K562 (cell line): ENCODE measurements around the gene ST7. TPM values are rescaled to one million over a fixed set of nuclear protein-coding genes. Genes with fewer than 3 reads are reported as not detected.

Experiments used
- CBX2 ChIP-seq: fragments of 200-600 bp; sonication (generic); IDR thresholded peaks from one replicate; pipeline ENCODE4 v1.6.1; 2012; ENCODE audit warnings: mild to moderate bottlenecking, low read length, inconsistent platforms; ENCODE audit not compliant: insufficient read depth, poor library complexity, severe bottlenecking
- CHD4 ChIP-seq: fragments of 200-600 bp; sonication (generic); IDR thresholded peaks from 3 replicates; pipeline ENCODE4 v1.6.1; 2012; ENCODE audit warnings: low read depth, mild to moderate bottlenecking, mixed read lengths, low read length, inconsistent platforms; ENCODE audit not compliant: insufficient read depth, insufficient replicate concordance, poor library complexity, severe bottlenecking
- ETV1 ChIP-seq: fragments of 450-650 bp; conservative IDR thresholded peaks from 2 replicates; pipeline ENCODE4 v1.6.1; 2016; ENCODE audit warnings: missing genetic modification characterization, control low read depth, low read depth, missing compliant biosample characterization
- FOSL1 ChIP-seq: fragments of 200-800 bp; sonication (Bioruptor generic); conservative IDR thresholded peaks from 2 replicates; pipeline ENCODE4 v1.6.1; 2016; ENCODE audit warnings: missing genetic modification characterization, missing compliant biosample characterization
- MAFF ChIP-seq: IDR thresholded peaks from 2 replicates; pipeline ENCODE4 v1.6.1; 2012; ENCODE audit warnings: low read length, improper control_type of control experiment
- NEUROD1 ChIP-seq: fragments of 150-350 bp; IDR thresholded peaks from 2 replicates; pipeline ENCODE4 v1.6.1; 2014; ENCODE audit warnings: borderline replicate concordance, low read length, low read depth; ENCODE audit not compliant: partially characterized antibody
- OTX1 ChIP-seq: fragments of 450-650 bp; formaldehyde crosslinking; IDR thresholded peaks from 2 replicates; pipeline ENCODE4 v1.4.0; 2022; ENCODE audit warnings: mild to moderate bottlenecking
- ZEB2 ChIP-seq: fragments of 450-650 bp; IDR thresholded peaks from 2 replicates; pipeline ENCODE4 v1.6.1; 2016
- ZNF263 ChIP-seq: sonication (generic); formaldehyde crosslinking; IDR thresholded peaks from 2 replicates; pipeline ENCODE4 v1.8.0; 2022; ENCODE audit warnings: mild to moderate bottlenecking, missing genetic modification reagents, borderline replicate concordance
- polyA plus RNA-seq, 8 experiments: library from polyadenylated mRNA; depleted of rRNA in 4 of 8; stranded (reverse) in 5 of 8; unstranded in 3 of 8; fragments of >200 nt; fragmentation: Nextera tagmentation in 2 of 8; fragmentation: Illumina TruSeq in 1 of 8; extraction: Ambion mirVana in 2 of 8; extraction: Trizol in 1 of 8; gene quantifications; 2 replicates each; pipeline versions ENCODE4 v1.2.1 to v1.2.3, GENCODE V29; 2011 to 2014; ENCODE audit warnings: inconsistent platforms in 1 of 8, missing spikeins in 1 of 8
- total RNA-seq, 7 experiments: library from RNA; depleted of rRNA in 6 of 7; stranded (reverse); fragments of >200 nt in 6 of 7; fragmentation: Illumina TruSeq in 2 of 7; extraction: Trizol in 2 of 7; gene quantifications; 2 replicates each; pipeline versions ENCODE4 v1.2.1 to v1.2.3, GENCODE V29; 2011 to 2021; ENCODE audit warnings: low replicate concordance in 1 of 7
- TF ChIP-seq, protein P1 (sequence below): sonication (generic); formaldehyde crosslinking; IDR thresholded peaks from 2 replicates; pipeline ENCODE4 v1.8.1; 2023; ENCODE audit warnings: mild to moderate bottlenecking, missing genetic modification reagents
- TF ChIP-seq, protein P2 (sequence below): fragments of 450-650 bp; formaldehyde crosslinking; IDR thresholded peaks from 2 replicates; pipeline ENCODE4 v1.4.0; 2020; ENCODE audit warnings: mild to moderate bottlenecking
- TF ChIP-seq, protein P3 (sequence below), 2 experiments: fragments of 150-350 bp in 1 of 2; IDR thresholded peaks; 2 replicates each; pipeline ENCODE4 v1.6.1; 2012 to 2016; ENCODE audit warnings: low read depth in 2 of 2, low read length in 2 of 2, mild to moderate bottlenecking in 1 of 2, moderate library complexity in 1 of 2
- TF ChIP-seq, protein P4 (sequence below): fragments of 450-650 bp; IDR thresholded peaks from 2 replicates; pipeline ENCODE4 v1.6.1; 2016; ENCODE audit warnings: borderline replicate concordance

The ST7 gene
- total and polyA plus RNA-seq, 9 of the 15 experiments (the other 6 are each of a cell fraction or from before 2014, with no cell fraction given): 23.9 to 56.3 (median 36.9) TPM

DNA sequence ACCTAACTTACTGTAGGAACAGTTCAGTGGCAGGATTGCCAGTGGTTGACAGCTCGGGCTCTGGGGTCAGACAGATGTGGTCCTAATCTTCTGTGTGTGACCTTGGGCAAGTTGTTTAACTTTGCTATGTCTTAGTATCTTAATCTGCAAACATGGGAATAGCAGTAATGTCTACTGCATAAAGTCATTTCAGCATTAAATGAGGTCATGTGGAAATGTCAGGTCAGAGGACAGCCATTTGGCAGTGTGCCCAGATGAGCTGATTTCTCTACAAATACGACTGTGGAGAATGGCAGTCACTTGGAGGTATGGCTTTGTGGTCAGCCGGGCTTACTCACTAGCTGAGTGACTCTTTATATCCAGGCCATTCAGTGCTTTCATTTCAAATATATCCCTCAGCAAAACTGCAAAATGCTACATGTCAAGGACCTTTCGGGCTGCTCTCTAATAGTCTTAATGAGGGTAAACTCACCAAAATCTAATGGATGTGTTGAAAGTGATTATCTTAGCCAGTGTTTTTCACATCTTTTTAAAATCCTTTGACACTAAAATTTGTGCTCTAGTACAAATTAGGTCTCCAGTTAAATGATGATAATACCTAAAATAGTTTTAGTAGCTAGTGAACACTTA is 171.4 kb downstream of the ST7 start (continued):
- TF ChIP-seq ZNF263 (CRISPR knock-in tag) (no peak), CBX2 (no peak), NEUROD1 (peak; percentile 34), ETV1 (tag) (no peak), CHD4 (no peak), FOSL1 (tag) (peak; percentile 93), OTX1 (CRISPR knock-in tag) (no peak), MAFF (peak; percentile 46), ZEB2 (peak; percentile 44; the same call in 1 of the 2 replicates)
- TF ChIP-seq, protein P1, sequence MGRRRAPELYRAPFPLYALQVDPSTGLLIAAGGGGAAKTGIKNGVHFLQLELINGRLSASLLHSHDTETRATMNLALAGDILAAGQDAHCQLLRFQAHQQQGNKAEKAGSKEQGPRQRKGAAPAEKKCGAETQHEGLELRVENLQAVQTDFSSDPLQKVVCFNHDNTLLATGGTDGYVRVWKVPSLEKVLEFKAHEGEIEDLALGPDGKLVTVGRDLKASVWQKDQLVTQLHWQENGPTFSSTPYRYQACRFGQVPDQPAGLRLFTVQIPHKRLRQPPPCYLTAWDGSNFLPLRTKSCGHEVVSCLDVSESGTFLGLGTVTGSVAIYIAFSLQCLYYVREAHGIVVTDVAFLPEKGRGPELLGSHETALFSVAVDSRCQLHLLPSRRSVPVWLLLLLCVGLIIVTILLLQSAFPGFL (CRISPR knock-in tag): 0 out of 2 replicates have a peak, but pooled peaks have one; percentile 73
- TF ChIP-seq, protein P2, sequence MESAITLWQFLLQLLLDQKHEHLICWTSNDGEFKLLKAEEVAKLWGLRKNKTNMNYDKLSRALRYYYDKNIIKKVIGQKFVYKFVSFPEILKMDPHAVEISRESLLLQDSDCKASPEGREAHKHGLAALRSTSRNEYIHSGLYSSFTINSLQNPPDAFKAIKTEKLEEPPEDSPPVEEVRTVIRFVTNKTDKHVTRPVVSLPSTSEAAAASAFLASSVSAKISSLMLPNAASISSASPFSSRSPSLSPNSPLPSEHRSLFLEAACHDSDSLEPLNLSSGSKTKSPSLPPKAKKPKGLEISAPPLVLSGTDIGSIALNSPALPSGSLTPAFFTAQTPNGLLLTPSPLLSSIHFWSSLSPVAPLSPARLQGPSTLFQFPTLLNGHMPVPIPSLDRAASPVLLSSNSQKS (CRISPR knock-in tag): no peak
- TF ChIP-seq, protein P3, sequence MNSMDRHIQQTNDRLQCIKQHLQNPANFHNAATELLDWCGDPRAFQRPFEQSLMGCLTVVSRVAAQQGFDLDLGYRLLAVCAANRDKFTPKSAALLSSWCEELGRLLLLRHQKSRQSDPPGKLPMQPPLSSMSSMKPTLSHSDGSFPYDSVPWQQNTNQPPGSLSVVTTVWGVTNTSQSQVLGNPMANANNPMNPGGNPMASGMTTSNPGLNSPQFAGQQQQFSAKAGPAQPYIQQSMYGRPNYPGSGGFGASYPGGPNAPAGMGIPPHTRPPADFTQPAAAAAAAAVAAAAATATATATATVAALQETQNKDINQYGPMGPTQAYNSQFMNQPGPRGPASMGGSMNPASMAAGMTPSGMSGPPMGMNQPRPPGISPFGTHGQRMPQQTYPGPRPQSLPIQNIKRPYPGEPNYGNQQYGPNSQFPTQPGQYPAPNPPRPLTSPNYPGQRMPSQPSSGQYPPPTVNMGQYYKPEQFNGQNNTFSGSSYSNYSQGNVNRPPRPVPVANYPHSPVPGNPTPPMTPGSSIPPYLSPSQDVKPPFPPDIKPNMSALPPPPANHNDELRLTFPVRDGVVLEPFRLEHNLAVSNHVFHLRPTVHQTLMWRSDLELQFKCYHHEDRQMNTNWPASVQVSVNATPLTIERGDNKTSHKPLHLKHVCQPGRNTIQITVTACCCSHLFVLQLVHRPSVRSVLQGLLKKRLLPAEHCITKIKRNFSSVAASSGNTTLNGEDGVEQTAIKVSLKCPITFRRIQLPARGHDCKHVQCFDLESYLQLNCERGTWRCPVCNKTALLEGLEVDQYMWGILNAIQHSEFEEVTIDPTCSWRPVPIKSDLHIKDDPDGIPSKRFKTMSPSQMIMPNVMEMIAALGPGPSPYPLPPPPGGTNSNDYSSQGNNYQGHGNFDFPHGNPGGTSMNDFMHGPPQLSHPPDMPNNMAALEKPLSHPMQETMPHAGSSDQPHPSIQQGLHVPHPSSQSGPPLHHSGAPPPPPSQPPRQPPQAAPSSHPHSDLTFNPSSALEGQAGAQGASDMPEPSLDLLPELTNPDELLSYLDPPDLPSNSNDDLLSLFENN (IDR thresholded peaks at IDR 0.05; ENCODE audit: low read depth in 2 of 2, low read length in 2 of 2): 0 out of 4 replicates have a peak, but pooled peaks of 1 of the 2 experiments have one; percentile 56
- TF ChIP-seq, protein P4, sequence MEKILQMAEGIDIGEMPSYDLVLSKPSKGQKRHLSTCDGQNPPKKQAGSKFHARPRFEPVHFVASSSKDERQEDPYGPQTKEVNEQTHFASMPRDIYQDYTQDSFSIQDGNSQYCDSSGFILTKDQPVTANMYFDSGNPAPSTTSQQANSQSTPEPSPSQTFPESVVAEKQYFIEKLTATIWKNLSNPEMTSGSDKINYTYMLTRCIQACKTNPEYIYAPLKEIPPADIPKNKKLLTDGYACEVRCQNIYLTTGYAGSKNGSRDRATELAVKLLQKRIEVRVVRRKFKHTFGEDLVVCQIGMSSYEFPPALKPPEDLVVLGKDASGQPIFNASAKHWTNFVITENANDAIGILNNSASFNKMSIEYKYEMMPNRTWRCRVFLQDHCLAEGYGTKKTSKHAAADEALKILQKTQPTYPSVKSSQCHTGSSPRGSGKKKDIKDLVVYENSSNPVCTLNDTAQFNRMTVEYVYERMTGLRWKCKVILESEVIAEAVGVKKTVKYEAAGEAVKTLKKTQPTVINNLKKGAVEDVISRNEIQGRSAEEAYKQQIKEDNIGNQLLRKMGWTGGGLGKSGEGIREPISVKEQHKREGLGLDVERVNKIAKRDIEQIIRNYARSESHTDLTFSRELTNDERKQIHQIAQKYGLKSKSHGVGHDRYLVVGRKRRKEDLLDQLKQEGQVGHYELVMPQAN: no peak
- TF ChIP-seq, all 486 proteins: peak for 98
